ENCODE measurements around the gene B3GAT3. TPM values are rescaled to one million over a fixed set of nuclear protein-coding genes. Genes with fewer than 3 reads are reported as not detected.

The B3GAT3 gene
- total and polyA plus RNA-seq, 10 of the 15 experiments (the other 5 are each of a cell fraction or from before 2014, with no cell fraction given): 0.31 to 52.7 (median 29.8) TPM

- no peak for TF ChIP-seq HSF1 (IDR thresholded peaks at IDR 0.05; ENCODE audit: low read depth, low read length)
- TF ChIP-seq ESRRA (IDR thresholded peaks at IDR 0.05; ENCODE audit: low read length): no peak
Measured at GRCh38 chr11:62632492-62632891, 10.7 kb upstream of the B3GAT3 start (continued).

GRCh38 chr11:62627713-62628112, 5.9 kb upstream of the B3GAT3 start:
- Histone ChIP-seq H3K27ac (ENCODE audit: control insufficient read depth, insufficient read depth) (no peak overlapping the region), H4K20me1 (ENCODE audit: control insufficient read depth, insufficient read depth) (no peaks in the 10 kb centered on the region), H3K4me1 (ENCODE audit: control insufficient read depth, insufficient read depth, low read length) (no peaks in the 10 kb centered on the region), H3K9me3 (replicated peaks; ENCODE audit: control insufficient read depth, insufficient read depth, low read length) (no peaks in the 10 kb centered on the region), H3K27me3 (replicated peaks in 1 of 2; ENCODE audit: control insufficient read depth in 2 of 2, insufficient read depth in 2 of 2, low read length in 1 of 2) (no peaks in the 10 kb centered on the region), H3K9ac (ENCODE audit: control insufficient read depth, insufficient read depth, low read length) (no peak overlapping the region), H2AFZ (ENCODE audit: control insufficient read depth, low read depth, low read length) (no peak overlapping the region), H3K4me3 (no peak overlapping the region), H3K79me2 (ENCODE audit: control insufficient read depth, insufficient read depth, low read length) (no peaks in the 10 kb centered on the region), H3K36me3 (ENCODE audit: control insufficient read depth in 2 of 2, insufficient read depth in 2 of 2, low read length in 1 of 2) (peaks cover 38 to 40% of the 10 kb centered on the region in 2 experiments), H3K4me2 (ENCODE audit: control insufficient read depth, insufficient read depth) (no peak overlapping the region)
- DNase-seq (ENCODE audit: low read depth, low spot score): no peak
- ChIA-PET SMC1A (ENCODE audit: uncharacterized antibody, unreplicated experiment) (interaction anchor here (0.9 to 1.5 kb wide), 2 partner anchors 13 to 17 kb away, joined by 4 read pairs; no protein-coding TSS in a partner anchor), RAD21 (ENCODE audit: unreplicated experiment) (no interaction called here), CTCF (no interaction called here), POLR2A (interaction anchor here (1.0 kb wide), 1 partner anchor 14 kb away, joined by 3 read pairs; no protein-coding TSS in a partner anchor)
- no peak for ATAC-seq
- in situ Hi-C loops (cut with MboI): no loop called here
- FAIRE-seq: no peak
- BruUV-seq (replicated peaks): no TSS peak
- WGBS (ENCODE audit: insufficient coverage, insufficient replicate concordance, low lambda C conversion rate, missing lambda C conversion rate): 83% methylated on average over 2 of the region's 3 CpGs
- intact Hi-C loops (cut with micrococcal nuclease; ENCODE audit: unreplicated experiment): no loop called here
- 0 out of 6 replicates have a peak, but pooled peaks of 1 of the 3 experiments have one; percentile 10 for TF ChIP-seq CTCF (IDR thresholded peaks at IDR 0.05 in 2 of 3, conservative IDR thresholded peaks at IDR 0.05 in 1 of 3; ENCODE audit: control insufficient read depth in 2 of 3, extremely low read depth in 1 of 3, insufficient read depth in 1 of 3, low read depth in 3 of 3, low read length in 3 of 3)
- no peak for TF ChIP-seq CEBPZ (IDR thresholded peaks at IDR 0.05; ENCODE audit: low read depth, low read length)
- no peak for TF ChIP-seq MEF2B (IDR thresholded peaks at IDR 0.05; ENCODE audit: partially characterized antibody, poor library complexity, severe bottlenecking)
